Measurements from ENCODE around the gene MBD5.

MBD5 gene

GRCh38 chr2:148303161-148303560 lies 282.3 kb downstream of the MBD5 start:
- TF ChIP-seq CTCF (IDR thresholded peaks at IDR 0.05; ENCODE audit: borderline replicate concordance, control extremely low read depth, extremely low read depth, insufficient read depth, missing control alignments) = no peak
- DNase-seq (ENCODE audit: low spot score) = no peak
- in situ Hi-C loops (cut with MboI; ENCODE audit: low sequenced_read_pairs, unreplicated experiment) = no loop called here

- no peak for TF ChIP-seq CTCF (IDR thresholded peaks at IDR 0.05; ENCODE audit: borderline replicate concordance, control extremely low read depth, extremely low read depth, insufficient read depth, missing control alignments)
- DNase-seq (ENCODE audit: low spot score) = no peak
- in situ Hi-C loops (cut with MboI; ENCODE audit: low sequenced_read_pairs, unreplicated experiment) = no loop called here
Observed at GRCh38 chr2:148305476-148305875, 284.6 kb downstream of the MBD5 start.

- in situ Hi-C loops (cut with MboI; ENCODE audit: low sequenced_read_pairs, unreplicated experiment) = no loop called here
- DNase-seq (ENCODE audit: low spot score) = no peak
- TF ChIP-seq CTCF (IDR thresholded peaks at IDR 0.05; ENCODE audit: borderline replicate concordance, control extremely low read depth, extremely low read depth, insufficient read depth, missing control alignments) = no peak
Observed at GRCh38 chr2:148306027-148306426, 285.1 kb downstream of the MBD5 start.

- DNase-seq (ENCODE audit: low spot score) = no peak
- in situ Hi-C loops (cut with MboI; ENCODE audit: low sequenced_read_pairs, unreplicated experiment) = no loop called here
- no peak for TF ChIP-seq CTCF (IDR thresholded peaks at IDR 0.05; ENCODE audit: borderline replicate concordance, control extremely low read depth, extremely low read depth, insufficient read depth, missing control alignments)
Observed at GRCh38 chr2:148317598-148317997, 296.7 kb downstream of the MBD5 start.

- no peak for DNase-seq (ENCODE audit: low spot score)
- in situ Hi-C loops (cut with MboI; ENCODE audit: low sequenced_read_pairs, unreplicated experiment) = no loop called here
- TF ChIP-seq CTCF (IDR thresholded peaks at IDR 0.05; ENCODE audit: borderline replicate concordance, control extremely low read depth, extremely low read depth, insufficient read depth, missing control alignments) = no peak
Observed at GRCh38 chr2:148338541-148338940, 317.6 kb downstream of the MBD5 start.

- in situ Hi-C loops (cut with MboI; ENCODE audit: low sequenced_read_pairs, unreplicated experiment) = no loop called here
- no peak for TF ChIP-seq CTCF (IDR thresholded peaks at IDR 0.05; ENCODE audit: borderline replicate concordance, control extremely low read depth, extremely low read depth, insufficient read depth, missing control alignments)
Observed at GRCh38 chr2:148342086-148342485, 321.2 kb downstream of the MBD5 start.

GRCh38 chr2:148350199-148350598 lies 329.3 kb downstream of the MBD5 start:
- no peak for TF ChIP-seq CTCF (IDR thresholded peaks at IDR 0.05; ENCODE audit: borderline replicate concordance, control extremely low read depth, extremely low read depth, insufficient read depth, missing control alignments)
- no peak for DNase-seq (ENCODE audit: low spot score)
- in situ Hi-C loops (cut with MboI; ENCODE audit: low sequenced_read_pairs, unreplicated experiment) = no loop called here

More at GRCh38 chr2:148342086-148342485, 321.2 kb downstream of the MBD5 start:
- DNase-seq (ENCODE audit: low spot score) = no peak

All from GM13976 (cell line).